Subcutaneous adipose tissue (tissue), 4 donors: ENCODE measurements around the gene SLC25A39. TPM values are rescaled to one million over a fixed set of nuclear protein-coding genes. Genes with fewer than 3 reads are reported as not detected.

Source experiments
- total RNA-seq, 4 donors: library from RNA; depleted of rRNA; stranded (reverse); fragments of >200 nt; gene quantifications; one replicate each; pipeline ENCODE4 v1.1.0, GENCODE V29; 2016
- TF ChIP-seq, protein P1 (sequence below): fragments of 450-650 bp; IDR thresholded peaks from one replicate; pipeline ENCODE4 v1.5.1; 2016; ENCODE audit warnings: low read depth, mild to moderate bottlenecking, control low read depth, antibody characterized with exemption, moderate library complexity

SLC25A39 gene
- total RNA-seq, 4 donors from 2014 or later = 35.7 to 55.4 (median 42.5) TPM

DNA sequence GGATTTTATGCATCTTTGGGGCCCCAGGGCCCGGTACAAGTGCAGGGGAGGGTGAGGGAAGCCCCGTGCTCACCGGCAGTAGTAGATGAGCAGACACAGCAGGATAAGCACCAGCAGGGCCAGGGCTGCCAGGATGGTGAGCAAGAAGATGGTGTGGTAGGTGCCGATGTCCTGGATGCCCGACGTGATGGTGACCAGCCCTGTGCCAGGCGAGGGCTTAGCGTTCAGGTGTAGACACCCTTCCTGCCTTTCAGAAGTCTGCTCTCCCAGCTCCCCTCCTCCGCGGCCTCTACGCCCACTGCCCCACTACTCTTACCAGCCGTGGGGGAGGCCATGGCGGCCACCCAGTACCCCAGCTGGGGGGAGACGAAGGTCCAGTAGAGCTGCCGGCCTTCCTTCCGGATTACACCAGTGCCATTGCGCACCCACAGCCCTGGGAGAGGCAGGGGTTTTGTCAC is 31.0 kb upstream of the SLC25A39 start:
- TF ChIP-seq, protein P1, sequence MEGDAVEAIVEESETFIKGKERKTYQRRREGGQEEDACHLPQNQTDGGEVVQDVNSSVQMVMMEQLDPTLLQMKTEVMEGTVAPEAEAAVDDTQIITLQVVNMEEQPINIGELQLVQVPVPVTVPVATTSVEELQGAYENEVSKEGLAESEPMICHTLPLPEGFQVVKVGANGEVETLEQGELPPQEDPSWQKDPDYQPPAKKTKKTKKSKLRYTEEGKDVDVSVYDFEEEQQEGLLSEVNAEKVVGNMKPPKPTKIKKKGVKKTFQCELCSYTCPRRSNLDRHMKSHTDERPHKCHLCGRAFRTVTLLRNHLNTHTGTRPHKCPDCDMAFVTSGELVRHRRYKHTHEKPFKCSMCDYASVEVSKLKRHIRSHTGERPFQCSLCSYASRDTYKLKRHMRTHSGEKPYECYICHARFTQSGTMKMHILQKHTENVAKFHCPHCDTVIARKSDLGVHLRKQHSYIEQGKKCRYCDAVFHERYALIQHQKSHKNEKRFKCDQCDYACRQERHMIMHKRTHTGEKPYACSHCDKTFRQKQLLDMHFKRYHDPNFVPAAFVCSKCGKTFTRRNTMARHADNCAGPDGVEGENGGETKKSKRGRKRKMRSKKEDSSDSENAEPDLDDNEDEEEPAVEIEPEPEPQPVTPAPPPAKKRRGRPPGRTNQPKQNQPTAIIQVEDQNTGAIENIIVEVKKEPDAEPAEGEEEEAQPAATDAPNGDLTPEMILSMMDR = no peak

DNA sequence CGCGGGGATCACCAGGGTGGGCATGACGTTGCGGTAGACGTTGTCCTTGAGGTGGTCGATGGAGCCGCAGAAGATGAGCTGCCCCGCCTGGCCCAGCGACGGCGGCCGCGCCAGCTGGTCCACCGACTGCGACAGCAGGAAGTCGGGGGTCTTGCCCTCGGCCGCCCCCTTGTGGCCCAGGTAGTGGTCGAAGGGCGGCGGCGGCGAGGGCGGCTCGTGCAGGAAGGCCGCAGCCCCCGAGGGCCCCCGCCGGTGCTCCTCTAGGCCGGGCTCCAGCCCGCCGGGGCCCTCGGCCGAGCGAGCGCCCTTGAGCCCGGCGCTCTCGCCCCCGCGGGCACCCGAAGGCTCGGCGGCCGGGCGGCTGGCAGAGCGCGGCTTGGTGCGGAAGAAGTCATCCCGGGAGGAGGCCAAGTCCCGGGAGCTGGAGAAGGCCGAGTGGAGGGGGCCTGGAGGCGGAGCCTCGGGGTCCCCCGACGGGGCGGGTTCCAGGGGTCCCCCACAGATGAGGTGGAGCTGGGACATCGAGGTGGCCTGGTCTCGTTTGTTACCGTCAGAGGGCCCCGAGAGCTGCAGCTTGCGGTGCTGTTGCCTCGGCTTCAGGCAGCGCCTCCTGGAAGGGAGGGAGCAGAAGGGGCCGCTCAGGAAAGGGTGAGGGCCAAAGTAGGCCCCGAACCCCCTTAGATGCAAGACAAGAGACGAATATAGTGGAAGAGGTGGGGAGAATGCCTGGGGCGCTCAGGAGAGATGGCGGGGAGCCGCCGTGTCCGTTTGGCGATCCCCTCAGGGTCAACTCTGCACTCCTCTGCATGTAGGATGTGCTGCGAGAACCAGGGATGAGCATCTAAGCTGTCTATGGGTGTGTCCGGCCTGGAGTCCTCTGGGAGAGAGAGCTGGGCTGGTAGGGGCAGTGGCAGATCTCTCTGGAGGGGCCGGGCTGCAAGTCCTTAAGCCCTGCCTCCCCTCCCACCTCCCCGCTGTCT is 30.2 kb upstream of the SLC25A39 start:
- TF ChIP-seq, protein P1 = no peak

DNA sequence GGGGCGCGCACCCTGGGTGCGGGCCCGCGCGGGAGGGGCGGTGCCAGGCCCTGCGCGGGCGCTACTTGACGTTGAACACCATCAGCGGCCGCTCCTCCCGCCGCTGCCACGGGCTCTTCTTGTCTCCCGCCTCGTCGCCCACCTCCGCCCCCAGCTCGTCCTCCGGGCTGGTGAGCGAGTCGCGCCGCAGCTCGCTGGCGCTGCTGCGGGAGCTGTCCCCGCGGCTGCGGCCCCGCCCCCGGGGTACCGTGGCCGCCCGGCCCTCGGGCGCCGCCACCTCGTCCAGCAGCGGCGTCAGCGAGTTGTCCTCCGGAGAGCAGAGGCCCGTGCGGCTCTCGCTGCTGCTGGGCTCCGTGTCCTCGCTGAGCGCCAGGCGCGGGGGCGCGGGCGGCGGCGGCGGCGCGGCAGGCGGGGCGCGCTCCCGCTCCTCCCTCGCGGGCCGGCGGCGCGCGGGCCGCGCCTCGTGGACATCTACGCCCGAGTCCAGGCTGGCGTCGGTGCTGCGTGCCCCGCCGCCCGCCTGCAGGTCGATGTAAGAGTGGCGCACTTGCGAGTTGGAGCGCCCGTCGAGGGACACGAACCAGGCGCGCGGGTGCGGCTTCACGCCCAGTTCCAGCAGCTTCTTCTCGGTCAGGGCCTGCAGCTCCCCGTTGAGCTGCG is 29.2 kb upstream of the SLC25A39 start:
- TF ChIP-seq, protein P1 = no peak

DNA sequence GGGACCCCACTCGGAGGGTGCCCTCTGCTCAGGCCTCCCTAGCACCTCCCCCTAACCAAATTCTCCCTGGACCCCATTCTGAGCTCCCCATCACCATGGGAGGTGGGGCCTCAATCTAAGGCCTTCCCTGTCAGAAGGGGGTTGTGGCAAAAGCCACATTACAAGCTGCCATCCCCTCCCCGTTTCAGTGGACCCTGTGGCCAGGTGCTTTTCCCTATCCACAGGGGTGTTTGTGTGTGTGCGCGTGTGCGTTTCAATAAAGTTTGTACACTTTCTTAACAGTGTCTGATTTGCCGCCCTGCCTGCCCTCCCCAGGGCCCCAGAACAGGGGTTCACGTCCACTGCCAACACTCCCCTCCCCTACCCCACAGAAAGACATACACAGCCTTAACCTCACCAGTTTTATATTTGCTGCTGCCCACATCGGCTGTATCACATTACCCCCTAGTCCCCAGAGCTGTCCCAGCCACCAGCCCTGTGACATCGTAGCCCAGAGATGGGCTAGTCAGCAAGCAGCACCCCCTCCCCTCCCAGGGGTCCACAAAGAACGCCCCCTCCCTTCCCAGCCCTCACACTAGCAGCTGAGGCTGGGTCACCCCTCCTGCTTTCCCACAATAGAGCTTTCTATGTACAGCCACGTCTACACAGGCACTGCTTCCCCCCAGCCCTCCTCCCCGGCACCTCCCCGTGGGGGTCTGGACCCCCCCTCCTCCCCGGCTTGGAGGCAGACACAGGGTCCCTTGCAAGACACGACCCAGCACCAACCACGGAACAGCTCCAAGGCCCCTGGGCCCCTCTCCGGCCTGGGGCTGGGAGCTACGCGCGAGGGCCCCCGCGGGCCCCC is 28.4 kb upstream of the SLC25A39 start:
- TF ChIP-seq, protein P1 = no peak

DNA sequence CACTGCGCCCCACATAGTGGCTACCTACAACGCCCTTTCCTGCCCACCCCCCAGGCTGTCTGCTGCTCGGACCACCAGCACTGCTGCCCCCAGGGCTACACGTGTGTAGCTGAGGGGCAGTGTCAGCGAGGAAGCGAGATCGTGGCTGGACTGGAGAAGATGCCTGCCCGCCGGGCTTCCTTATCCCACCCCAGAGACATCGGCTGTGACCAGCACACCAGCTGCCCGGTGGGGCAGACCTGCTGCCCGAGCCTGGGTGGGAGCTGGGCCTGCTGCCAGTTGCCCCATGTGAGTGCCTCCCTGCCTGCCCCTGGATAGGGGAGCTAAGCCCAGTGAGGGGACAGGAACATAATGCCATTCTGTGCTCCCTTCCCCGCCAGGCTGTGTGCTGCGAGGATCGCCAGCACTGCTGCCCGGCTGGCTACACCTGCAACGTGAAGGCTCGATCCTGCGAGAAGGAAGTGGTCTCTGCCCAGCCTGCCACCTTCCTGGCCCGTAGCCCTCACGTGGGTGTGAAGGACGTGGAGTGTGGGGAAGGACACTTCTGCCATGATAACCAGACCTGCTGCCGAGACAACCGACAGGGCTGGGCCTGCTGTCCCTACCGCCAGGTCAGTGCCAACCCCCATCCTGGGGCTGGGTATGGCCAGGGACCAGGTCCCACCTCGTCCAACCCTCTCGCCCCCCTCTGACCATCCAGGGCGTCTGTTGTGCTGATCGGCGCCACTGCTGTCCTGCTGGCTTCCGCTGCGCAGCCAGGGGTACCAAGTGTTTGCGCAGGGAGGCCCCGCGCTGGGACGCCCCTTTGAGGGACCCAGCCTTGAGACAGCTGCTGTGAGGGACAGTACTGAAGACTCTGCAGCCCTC is 27.6 kb upstream of the SLC25A39 start:
- TF ChIP-seq, protein P1 = no peak

DNA sequence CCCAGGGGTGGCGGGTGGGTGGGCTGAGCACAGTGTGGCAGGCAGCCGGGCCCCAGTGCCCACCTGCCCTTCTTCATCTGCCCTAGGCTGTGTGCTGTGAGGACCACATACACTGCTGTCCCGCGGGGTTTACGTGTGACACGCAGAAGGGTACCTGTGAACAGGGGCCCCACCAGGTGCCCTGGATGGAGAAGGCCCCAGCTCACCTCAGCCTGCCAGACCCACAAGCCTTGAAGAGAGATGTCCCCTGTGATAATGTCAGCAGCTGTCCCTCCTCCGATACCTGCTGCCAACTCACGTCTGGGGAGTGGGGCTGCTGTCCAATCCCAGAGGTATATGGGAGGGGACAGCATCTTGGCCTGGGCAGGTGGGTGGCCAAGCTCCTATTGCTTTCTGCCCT is 26.8 kb upstream of the SLC25A39 start:
- TF ChIP-seq, protein P1 = no peak
